Measurements from ENCODE around the gene COBL.

The COBL gene

GRCh38 chr7:51043461-51043860, 273.1 kb downstream of the COBL start:
- no peak overlapping the region for H3K4me3 ChIP-seq (ENCODE audit: low read depth, low read length)
- no peak for TF ChIP-seq CTCF (IDR thresholded peaks at IDR 0.05; ENCODE audit: borderline replicate concordance, insufficient read depth, low read depth, low read length)

GRCh38 chr7:51040787-51041186, 275.8 kb downstream of the COBL start:
- TF ChIP-seq CTCF (IDR thresholded peaks at IDR 0.05; ENCODE audit: borderline replicate concordance, insufficient read depth, low read depth, low read length), result no peak
- H3K4me3 ChIP-seq (ENCODE audit: low read depth, low read length), result no peak overlapping the region

- no peak for TF ChIP-seq CTCF (IDR thresholded peaks at IDR 0.05; ENCODE audit: borderline replicate concordance, insufficient read depth, low read depth, low read length)
- H3K4me3 ChIP-seq (ENCODE audit: low read depth, low read length), result no peak overlapping the region
These were observed 278.0 kb downstream of the COBL start for GRCh38 chr7:51038573-51038972.

GRCh38 chr7:51035716-51036115, 280.9 kb downstream of the COBL start:
- H3K4me3 ChIP-seq (ENCODE audit: low read depth, low read length), result no peak overlapping the region
- no peak for TF ChIP-seq CTCF (IDR thresholded peaks at IDR 0.05; ENCODE audit: borderline replicate concordance, insufficient read depth, low read depth, low read length)

- H3K4me3 ChIP-seq (ENCODE audit: low read depth, low read length), result no peak overlapping the region
- TF ChIP-seq CTCF (IDR thresholded peaks at IDR 0.05; ENCODE audit: borderline replicate concordance, insufficient read depth, low read depth, low read length), result no peak
These were observed 281.9 kb downstream of the COBL start for GRCh38 chr7:51034521-51035264.

GRCh38 chr7:51033727-51034520, 282.7 kb downstream of the COBL start:
- no peak for TF ChIP-seq CTCF (IDR thresholded peaks at IDR 0.05; ENCODE audit: borderline replicate concordance, insufficient read depth, low read depth, low read length)
- no peak overlapping the region for H3K4me3 ChIP-seq (ENCODE audit: low read depth, low read length)
